ENCODE measurements around the gene SUN2. TPM values are rescaled to one million over a fixed set of nuclear protein-coding genes. Genes with fewer than 3 reads are reported as not detected.
"Not testable (repeated sequence)": the region's sequence is repeated elsewhere in the genome, so short reads cannot be mapped to it uniquely, and the experiment has no call there.

SUN2 gene
- 5.8 TPM for polyA plus RNA-seq (2013, experiment 1 of 2)
- 5.7 TPM for polyA plus RNA-seq (2013, experiment 2 of 2)

GRCh38 chr22:38755911-38756532 lies at the start of gene SUN2:
Gene SUN2, minus strand, starts transcription at chr22:38755998. Its CDS starts 3,370 bp downstream, at chr22:38752628.
- no CpG with 5 or more reads among the region's 68 CpGs for WGBS (ENCODE audit: extremely low coverage, insufficient coverage, low lambda C conversion rate)
- peak within 1 kb of the TSS; percentile 40 for H3K27ac ChIP-seq (ENCODE audit: low read depth, low read length)

GRCh38 chr22:38805041-38805593 lies 49.3 kb upstream of the SUN2 start:
- H4K8ac ChIP-seq (ENCODE audit: low read depth, low read length); H3K79me1 ChIP-seq (ENCODE audit: low read length): not testable (repeated sequence)
- no CpG with 5 or more reads among the region's 8 CpGs for WGBS (ENCODE audit: extremely low coverage, insufficient coverage, low lambda C conversion rate)

More at GRCh38 chr22:38755911-38756532, at the start of gene SUN2:
- Histone ChIP-seq H3K4ac (ENCODE audit: low read depth, low read length) (peak within 1 kb of the TSS; percentile 67), H2AK5ac (ENCODE audit: low read length) (no peak within 1 kb of the TSS), H3K4me2 (ENCODE audit: low read length) (peak within 1 kb of the TSS; percentile 94), H3K36me3 (ENCODE audit: control insufficient read depth, insufficient read depth, low read length) (no peaks in the 10 kb centered on the region), H3K18ac (ENCODE audit: low read length) (peak within 1 kb of the TSS; percentile 29), H3K79me1 (ENCODE audit: low read length) (no peaks in the 10 kb centered on the region), H3K23ac (ENCODE audit: low read length) (no peak within 1 kb of the TSS), H3K56ac (ENCODE audit: low read length) (peak within 1 kb of the TSS; percentile 88), H2BK15ac (replicated peaks; ENCODE audit: low read depth) (no peak within 1 kb of the TSS), H3K27me3 (ENCODE audit: insufficient read depth, low read length, poor library complexity) (no peaks in the 10 kb centered on the region), H3K79me2 (ENCODE audit: control insufficient read depth, insufficient read depth, low read length) (no peaks in the 10 kb centered on the region), H4K5ac (ENCODE audit: low read length) (no peak within 1 kb of the TSS), H3K9ac (ENCODE audit: low read length) (peak within 1 kb of the TSS; percentile 78), H3K4me3 (ENCODE audit: low read length) (peak within 1 kb of the TSS; percentile 41), H2BK5ac (ENCODE audit: low read length) (no peak within 1 kb of the TSS), H2BK120ac (ENCODE audit: low read depth, low read length) (no peak within 1 kb of the TSS), H4K8ac (ENCODE audit: low read depth, low read length) (no peak within 1 kb of the TSS), H3K4me1 (ENCODE audit: control insufficient read depth, low read depth, low read length) (peaks cover 8% of the 10 kb centered on the region)
- peak; percentile 65 for DNase-seq

GRCh38 chr22:38802671-38803121 lies 46.9 kb upstream of the SUN2 start:
- Histone ChIP-seq H3K56ac (ENCODE audit: low read length) (peak overlapping the region; percentile 82), H2BK120ac (ENCODE audit: low read depth, low read length) (no peak overlapping the region), H3K27ac (ENCODE audit: low read depth, low read length) (no peak overlapping the region), H3K18ac (ENCODE audit: low read length) (no peak overlapping the region), H3K4ac (ENCODE audit: low read depth, low read length) (no peak overlapping the region), H3K23ac (ENCODE audit: low read length) (no peak overlapping the region), H4K8ac (ENCODE audit: low read depth, low read length) (no peak overlapping the region), H4K5ac (ENCODE audit: low read length) (no peak overlapping the region), H3K9ac (ENCODE audit: low read length) (peak overlapping the region; percentile 62), H3K27me3 (ENCODE audit: insufficient read depth, low read length, poor library complexity) (no peaks in the 10 kb centered on the region), H2BK15ac (replicated peaks; ENCODE audit: low read depth) (no peak overlapping the region), H3K4me2 (ENCODE audit: low read length) (peak overlapping the region; percentile 93), H3K36me3 (ENCODE audit: control insufficient read depth, insufficient read depth, low read length) (no peaks in the 10 kb centered on the region), H3K4me1 (ENCODE audit: control insufficient read depth, low read depth, low read length) (no peaks in the 10 kb centered on the region), H3K4me3 (ENCODE audit: low read length) (peak overlapping the region; percentile 52), H3K79me1 (ENCODE audit: low read length) (no peaks in the 10 kb centered on the region), H2BK5ac (ENCODE audit: low read length) (no peak overlapping the region), H2AK5ac (ENCODE audit: low read length) (no peak overlapping the region), H3K79me2 (ENCODE audit: control insufficient read depth, insufficient read depth, low read length) (no peaks in the 10 kb centered on the region)
- WGBS (ENCODE audit: extremely low coverage, insufficient coverage, low lambda C conversion rate): no CpG with 5 or more reads among the region's 10 CpGs
- DNase-seq: peak; percentile 62

More at GRCh38 chr22:38805041-38805593, 49.3 kb upstream of the SUN2 start:
- not testable (repeated sequence) for H3K27me3 ChIP-seq (ENCODE audit: insufficient read depth, low read length, poor library complexity); H2BK15ac ChIP-seq (replicated peaks; ENCODE audit: low read depth); H3K4me3 ChIP-seq (ENCODE audit: low read length); H3K4me1 ChIP-seq (ENCODE audit: control insufficient read depth, low read depth, low read length); H3K56ac ChIP-seq (ENCODE audit: low read length); H4K5ac ChIP-seq (ENCODE audit: low read length); H3K79me2 ChIP-seq (ENCODE audit: control insufficient read depth, insufficient read depth, low read length); H3K9ac ChIP-seq (ENCODE audit: low read length); H3K27ac ChIP-seq (ENCODE audit: low read depth, low read length); H2AK5ac ChIP-seq (ENCODE audit: low read length); H3K23ac ChIP-seq (ENCODE audit: low read length); DNase-seq; H2BK5ac ChIP-seq (ENCODE audit: low read length); H3K4ac ChIP-seq (ENCODE audit: low read depth, low read length); H3K36me3 ChIP-seq (ENCODE audit: control insufficient read depth, insufficient read depth, low read length); H3K4me2 ChIP-seq (ENCODE audit: low read length); H3K18ac ChIP-seq (ENCODE audit: low read length); H2BK120ac ChIP-seq (ENCODE audit: low read depth, low read length)

GRCh38 chr22:38799265-38800002 lies 43.6 kb upstream of the SUN2 start:
- Histone ChIP-seq H3K56ac (ENCODE audit: low read length) (no peak overlapping the region), H3K9ac (ENCODE audit: low read length) (no peak overlapping the region), H4K8ac (ENCODE audit: low read depth, low read length) (no peak overlapping the region), H3K27me3 (ENCODE audit: insufficient read depth, low read length, poor library complexity) (no peaks in the 10 kb centered on the region), H3K79me2 (ENCODE audit: control insufficient read depth, insufficient read depth, low read length) (no peaks in the 10 kb centered on the region), H2BK120ac (ENCODE audit: low read depth, low read length) (no peak overlapping the region), H3K27ac (ENCODE audit: low read depth, low read length) (no peak overlapping the region), H3K79me1 (ENCODE audit: low read length) (no peaks in the 10 kb centered on the region), H3K36me3 (ENCODE audit: control insufficient read depth, insufficient read depth, low read length) (no peaks in the 10 kb centered on the region), H2AK5ac (ENCODE audit: low read length) (no peak overlapping the region), H3K4me3 (ENCODE audit: low read length) (no peak overlapping the region), H3K4me1 (ENCODE audit: control insufficient read depth, low read depth, low read length) (no peaks in the 10 kb centered on the region), H3K4ac (ENCODE audit: low read depth, low read length) (no peak overlapping the region), H3K23ac (ENCODE audit: low read length) (no peak overlapping the region), H3K4me2 (ENCODE audit: low read length) (no peak overlapping the region), H4K5ac (ENCODE audit: low read length) (no peak overlapping the region), H2BK5ac (ENCODE audit: low read length) (no peak overlapping the region), H2BK15ac (replicated peaks; ENCODE audit: low read depth) (no peak overlapping the region), H3K18ac (ENCODE audit: low read length) (no peak overlapping the region)
- DNase-seq: no peak
- no CpG with 5 or more reads among the region's 6 CpGs for whole genome bisulfite sequencing (ENCODE audit: extremely low coverage, insufficient coverage, low lambda C conversion rate)

- H4K5ac ChIP-seq (ENCODE audit: low read length): no peak overlapping the region
- DNase-seq: no peak
- H3K56ac ChIP-seq (ENCODE audit: low read length): no peak overlapping the region
- no peak overlapping the region for H2BK5ac ChIP-seq (ENCODE audit: low read length)
- no peaks in the 10 kb centered on the region for H3K4me1 ChIP-seq (ENCODE audit: control insufficient read depth, low read depth, low read length)
- H4K8ac ChIP-seq (ENCODE audit: low read depth, low read length): no peak overlapping the region
- no peaks in the 10 kb centered on the region for H3K36me3 ChIP-seq (ENCODE audit: control insufficient read depth, insufficient read depth, low read length)
- H2BK120ac ChIP-seq (ENCODE audit: low read depth, low read length): no peak overlapping the region
- H3K4me3 ChIP-seq (ENCODE audit: low read length): no peak overlapping the region
- H3K23ac ChIP-seq (ENCODE audit: low read length): no peak overlapping the region
- no peaks in the 10 kb centered on the region for H3K79me1 ChIP-seq (ENCODE audit: low read length)
- no peak overlapping the region for H3K4ac ChIP-seq (ENCODE audit: low read depth, low read length)
- H3K9ac ChIP-seq (ENCODE audit: low read length): no peak overlapping the region
- no peak overlapping the region for H2BK15ac ChIP-seq (replicated peaks; ENCODE audit: low read depth)
- no CpG with 5 or more reads among the region's 5 CpGs for WGBS (ENCODE audit: extremely low coverage, insufficient coverage, low lambda C conversion rate)
- H3K18ac ChIP-seq (ENCODE audit: low read length): no peak overlapping the region
- no peak overlapping the region for H3K27ac ChIP-seq (ENCODE audit: low read depth, low read length)
- no peak overlapping the region for H3K4me2 ChIP-seq (ENCODE audit: low read length)
- no peaks in the 10 kb centered on the region for H3K27me3 ChIP-seq (ENCODE audit: insufficient read depth, low read length, poor library complexity)
- H3K79me2 ChIP-seq (ENCODE audit: control insufficient read depth, insufficient read depth, low read length): no peaks in the 10 kb centered on the region
- no peak overlapping the region for H2AK5ac ChIP-seq (ENCODE audit: low read length)
Observed at GRCh38 chr22:38798496-38798895, 42.7 kb upstream of the SUN2 start.

Data from mesendoderm (in vitro differentiated cells).